Measurements from ENCODE around the gene ACTL9.

Gene ACTL9

DNA sequence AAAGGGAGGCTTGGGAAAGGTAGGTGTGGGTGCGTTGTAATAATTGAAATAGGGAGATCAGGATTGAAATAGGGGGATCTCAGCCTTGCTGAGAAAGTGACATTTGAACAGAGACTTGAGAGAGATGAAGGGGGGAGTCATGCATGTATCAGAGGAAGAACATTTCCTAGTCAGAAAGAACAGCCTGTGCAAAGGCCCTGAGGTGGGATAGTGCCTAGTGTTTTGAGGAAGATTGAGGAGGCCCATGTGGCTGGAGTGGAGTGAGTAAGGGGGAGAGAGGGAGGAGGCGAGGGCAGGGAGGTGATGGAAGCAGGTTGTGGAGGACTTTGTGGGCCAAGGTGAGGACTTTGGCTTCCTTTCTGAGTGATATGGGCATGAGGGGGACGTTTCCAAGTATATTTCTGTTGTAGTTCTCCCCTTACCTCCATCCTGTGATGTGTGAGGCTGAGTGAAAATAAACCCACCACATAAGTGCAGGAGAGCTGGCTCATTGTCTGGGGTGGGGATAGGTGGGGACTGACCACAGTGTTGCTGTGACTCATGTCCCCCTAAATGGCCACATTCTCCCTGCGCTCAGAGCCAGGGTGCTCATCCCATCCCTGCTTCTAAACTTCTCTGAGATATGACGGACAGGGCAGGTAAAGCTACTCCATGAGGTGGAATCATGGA is 17.8 kb downstream of the ACTL9 start:
- Histone ChIP-seq H2AFZ (ENCODE audit: low read depth, low read length) (no peak overlapping the region), H3K4me3 (ENCODE audit: low read length) (no peak overlapping the region), H3K9me3 (ENCODE audit: low read length) (no peaks in the 10 kb centered on the region), H3K4me1 (ENCODE audit: insufficient read depth, low read length) (no peaks in the 10 kb centered on the region), H3K27me3 (ENCODE audit: insufficient read depth, low read length) (no peaks in the 10 kb centered on the region), H3K36me3 (ENCODE audit: insufficient read depth, low read length) (no peaks in the 10 kb centered on the region)

- no peaks in the 10 kb centered on the region for H3K9me3 ChIP-seq (ENCODE audit: low read length)
- H3K36me3 ChIP-seq (ENCODE audit: insufficient read depth, low read length) = no peaks in the 10 kb centered on the region
- H3K4me3 ChIP-seq (ENCODE audit: low read length) = no peak overlapping the region
- H3K27me3 ChIP-seq (ENCODE audit: insufficient read depth, low read length) = no peaks in the 10 kb centered on the region
- no peaks in the 10 kb centered on the region for H3K4me1 ChIP-seq (ENCODE audit: insufficient read depth, low read length)
- no peak overlapping the region for H2AFZ ChIP-seq (ENCODE audit: low read depth, low read length)
Measured at GRCh38 chr19:8678244-8678807, 20.3 kb downstream of the ACTL9 start.

GRCh38 chr19:8675066-8675465 is 23.5 kb downstream of the ACTL9 start:
- H3K4me3 ChIP-seq (ENCODE audit: low read length) = no peak overlapping the region
- no peaks in the 10 kb centered on the region for H3K9me3 ChIP-seq (ENCODE audit: low read length)
- H2AFZ ChIP-seq (ENCODE audit: low read depth, low read length) = no peak overlapping the region
- no peaks in the 10 kb centered on the region for H3K4me1 ChIP-seq (ENCODE audit: insufficient read depth, low read length)
- no peaks in the 10 kb centered on the region for H3K27me3 ChIP-seq (ENCODE audit: insufficient read depth, low read length)
- H3K36me3 ChIP-seq (ENCODE audit: insufficient read depth, low read length) = no peaks in the 10 kb centered on the region

DNA sequence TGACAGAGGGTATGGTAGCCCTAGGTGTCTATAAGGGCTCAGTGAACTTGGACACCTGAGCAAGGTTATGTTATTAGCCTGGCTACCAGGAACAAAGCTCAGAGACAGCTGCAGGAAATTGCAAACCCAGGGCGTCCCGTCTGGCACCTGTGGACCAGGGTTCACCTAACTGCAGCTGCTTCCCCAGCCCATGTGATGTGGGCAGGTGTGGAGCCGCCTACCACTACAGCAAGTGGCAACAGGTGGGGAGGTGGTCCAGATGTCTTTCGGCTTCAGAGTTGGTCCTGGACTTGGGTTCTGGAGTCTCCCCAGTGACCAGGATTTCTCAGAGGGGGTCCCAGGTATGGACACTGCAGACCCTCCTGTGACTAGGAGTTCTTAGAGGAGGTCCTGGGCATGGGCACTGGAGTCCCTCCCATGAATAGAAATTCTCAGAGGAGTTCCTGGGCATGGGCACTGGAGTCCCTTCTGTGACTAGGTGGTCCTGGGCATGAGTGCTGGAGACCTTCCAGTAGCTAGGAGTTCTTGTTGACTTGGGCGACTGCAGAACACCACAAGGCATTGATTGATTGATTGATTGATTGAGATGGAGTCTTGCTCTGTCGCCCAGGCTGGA is 25.2 kb downstream of the ACTL9 start:
- Histone ChIP-seq H3K9me3 (ENCODE audit: low read length) (no peaks in the 10 kb centered on the region), H2AFZ (ENCODE audit: low read depth, low read length) (no peak overlapping the region), H3K4me1 (ENCODE audit: insufficient read depth, low read length) (no peaks in the 10 kb centered on the region)

GRCh38 chr19:8666814-8667405 is 31.7 kb downstream of the ACTL9 start:
- Histone ChIP-seq H3K9me3 (ENCODE audit: low read length) (no peaks in the 10 kb centered on the region), H2AFZ (ENCODE audit: low read depth, low read length) (no peak overlapping the region), H3K4me1 (ENCODE audit: insufficient read depth, low read length) (no peaks in the 10 kb centered on the region), H3K27me3 (ENCODE audit: insufficient read depth, low read length) (peaks cover 2% of the 10 kb centered on the region), H3K36me3 (ENCODE audit: insufficient read depth, low read length) (no peaks in the 10 kb centered on the region), H3K4me3 (ENCODE audit: low read length) (no peak overlapping the region)

More for the DNA sequence above, 25.2 kb downstream of the ACTL9 start:
- H3K27me3 ChIP-seq (ENCODE audit: insufficient read depth, low read length) = no peaks in the 10 kb centered on the region
- H3K36me3 ChIP-seq (ENCODE audit: insufficient read depth, low read length) = no peaks in the 10 kb centered on the region
- H3K4me3 ChIP-seq (ENCODE audit: low read length) = no peak overlapping the region

GRCh38 chr19:8665468-8666213 is 33.0 kb downstream of the ACTL9 start:
- Histone ChIP-seq H3K4me3 (ENCODE audit: low read length) (no peak overlapping the region), H2AFZ (ENCODE audit: low read depth, low read length) (no peak overlapping the region), H3K36me3 (ENCODE audit: insufficient read depth, low read length) (no peaks in the 10 kb centered on the region), H3K9me3 (ENCODE audit: low read length) (no peaks in the 10 kb centered on the region), H3K4me1 (ENCODE audit: insufficient read depth, low read length) (no peaks in the 10 kb centered on the region), H3K27me3 (ENCODE audit: insufficient read depth, low read length) (peaks cover 2% of the 10 kb centered on the region)

DNA sequence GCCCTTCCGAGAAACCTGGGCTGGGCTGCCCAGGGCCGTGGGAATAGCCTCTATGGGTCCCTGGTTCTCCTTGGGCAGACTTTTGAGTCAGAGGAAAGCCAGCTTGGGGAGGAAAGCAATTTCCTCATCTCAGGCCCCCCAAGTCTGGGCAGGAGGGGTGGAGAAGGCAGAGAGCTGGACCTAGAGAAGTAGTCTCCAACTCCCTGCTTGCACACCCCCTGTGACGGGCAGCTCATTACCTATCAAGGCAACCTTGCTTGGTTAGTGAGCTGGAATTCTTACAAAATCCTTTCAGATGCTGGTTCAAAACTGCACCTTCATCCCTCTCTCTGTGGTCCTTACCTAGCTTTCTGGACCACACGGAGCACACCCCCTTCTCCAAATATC is 33.9 kb downstream of the ACTL9 start:
- H3K36me3 ChIP-seq (ENCODE audit: insufficient read depth, low read length) = no peaks in the 10 kb centered on the region
- H3K9me3 ChIP-seq (ENCODE audit: low read length) = no peaks in the 10 kb centered on the region
- no peak overlapping the region for H3K4me3 ChIP-seq (ENCODE audit: low read length)
- peaks cover 9% of the 10 kb centered on the region for H3K27me3 ChIP-seq (ENCODE audit: insufficient read depth, low read length)
- no peaks in the 10 kb centered on the region for H3K4me1 ChIP-seq (ENCODE audit: insufficient read depth, low read length)
- H2AFZ ChIP-seq (ENCODE audit: low read depth, low read length) = no peak overlapping the region

GRCh38 chr19:8663920-8664670 is 34.5 kb downstream of the ACTL9 start:
- Histone ChIP-seq H3K36me3 (ENCODE audit: insufficient read depth, low read length) (no peaks in the 10 kb centered on the region), H3K9me3 (ENCODE audit: low read length) (no peaks in the 10 kb centered on the region), H3K27me3 (ENCODE audit: insufficient read depth, low read length) (peaks cover 13% of the 10 kb centered on the region), H3K4me1 (ENCODE audit: insufficient read depth, low read length) (no peaks in the 10 kb centered on the region), H3K4me3 (ENCODE audit: low read length) (no peak overlapping the region), H2AFZ (ENCODE audit: low read depth, low read length) (no peak overlapping the region)

DNA sequence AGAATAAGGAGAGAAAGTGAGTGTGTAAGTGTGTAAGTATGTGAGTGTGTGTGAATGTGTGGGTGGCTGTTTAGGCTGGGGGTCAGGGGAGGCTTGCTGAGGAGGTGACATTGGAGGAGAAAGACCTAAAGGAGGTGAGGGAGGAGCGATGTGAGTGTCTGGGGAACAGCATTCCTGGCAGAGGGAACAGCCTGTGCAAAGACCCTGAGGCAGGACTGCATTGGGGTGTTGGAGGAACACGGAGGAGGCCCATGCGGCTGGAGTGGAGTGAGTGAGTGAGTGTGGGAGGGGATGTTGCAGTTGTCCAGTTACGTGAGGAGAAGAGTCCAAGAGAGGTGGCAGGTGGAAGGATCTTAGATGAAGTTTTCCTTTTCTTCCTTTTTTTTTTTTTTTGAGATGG is 36.3 kb downstream of the ACTL9 start:
- Histone ChIP-seq H3K4me1 (ENCODE audit: insufficient read depth, low read length) (no peaks in the 10 kb centered on the region), H3K9me3 (ENCODE audit: low read length) (no peaks in the 10 kb centered on the region), H3K4me3 (ENCODE audit: low read length) (no peak overlapping the region), H2AFZ (ENCODE audit: low read depth, low read length) (no peak overlapping the region), H3K36me3 (ENCODE audit: insufficient read depth, low read length) (no peaks in the 10 kb centered on the region), H3K27me3 (ENCODE audit: insufficient read depth, low read length) (peaks cover 13% of the 10 kb centered on the region)

DNA sequence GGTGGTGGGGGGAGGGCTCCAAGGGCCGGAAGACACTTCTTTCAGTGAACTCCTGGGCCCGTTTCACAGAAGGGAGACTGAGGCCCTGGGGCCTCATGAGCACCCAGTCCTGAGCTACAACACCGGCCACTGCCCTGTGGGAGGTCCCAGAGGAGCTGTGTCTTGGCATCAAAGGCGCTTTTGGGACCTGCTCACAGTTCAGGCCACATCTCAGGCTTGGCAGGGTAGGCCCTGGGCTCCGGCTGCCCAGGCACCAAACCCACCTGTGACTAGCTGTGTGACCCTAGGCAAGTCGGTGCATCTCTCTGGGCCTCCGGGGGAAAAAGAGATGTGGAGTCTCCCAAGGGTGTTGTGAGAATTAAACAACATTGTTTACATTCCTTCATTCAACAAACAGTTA is 38.7 kb downstream of the ACTL9 start:
- Histone ChIP-seq H3K9me3 (ENCODE audit: low read length) (no peaks in the 10 kb centered on the region), H3K4me3 (ENCODE audit: low read length) (no peak overlapping the region), H3K4me1 (ENCODE audit: insufficient read depth, low read length) (no peaks in the 10 kb centered on the region), H3K27me3 (ENCODE audit: insufficient read depth, low read length) (peaks cover 13% of the 10 kb centered on the region), H2AFZ (ENCODE audit: low read depth, low read length) (no peak overlapping the region), H3K36me3 (ENCODE audit: insufficient read depth, low read length) (no peaks in the 10 kb centered on the region)

DNA sequence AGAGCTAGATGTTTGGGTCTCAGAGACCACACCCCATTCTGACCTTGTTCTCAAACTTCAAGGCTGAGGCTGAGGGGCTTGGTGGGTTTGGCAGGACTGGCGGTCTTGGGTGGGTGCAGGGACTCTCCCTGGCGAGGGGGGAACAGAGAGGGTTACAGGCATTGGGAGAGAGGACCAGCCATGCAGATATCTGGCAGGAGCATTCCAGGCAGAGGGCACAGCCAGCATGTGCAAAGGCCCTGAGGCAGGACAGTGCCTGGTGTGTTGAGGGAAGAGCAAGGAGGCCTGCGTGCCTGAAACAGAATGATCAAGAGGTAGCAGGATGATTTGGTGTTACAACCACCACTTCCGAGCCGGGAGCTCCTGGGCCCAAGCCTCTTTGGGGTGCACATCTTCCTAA is 40.7 kb downstream of the ACTL9 start:
- no peaks in the 10 kb centered on the region for H3K36me3 ChIP-seq (ENCODE audit: insufficient read depth, low read length)
- H2AFZ ChIP-seq (ENCODE audit: low read depth, low read length) = no peak overlapping the region
- H3K27me3 ChIP-seq (ENCODE audit: insufficient read depth, low read length) = peaks cover 13% of the 10 kb centered on the region
- H3K4me1 ChIP-seq (ENCODE audit: insufficient read depth, low read length) = no peaks in the 10 kb centered on the region
- no peaks in the 10 kb centered on the region for H3K9me3 ChIP-seq (ENCODE audit: low read length)
- no peak overlapping the region for H3K4me3 ChIP-seq (ENCODE audit: low read length)

- no peaks in the 10 kb centered on the region for H3K4me1 ChIP-seq (ENCODE audit: insufficient read depth, low read length)
- H3K4me3 ChIP-seq (ENCODE audit: low read length) = no peak overlapping the region
- H3K9me3 ChIP-seq (ENCODE audit: low read length) = no peaks in the 10 kb centered on the region
- no peaks in the 10 kb centered on the region for H3K36me3 ChIP-seq (ENCODE audit: insufficient read depth, low read length)
- no peak overlapping the region for H2AFZ ChIP-seq (ENCODE audit: low read depth, low read length)
- peaks cover 11% of the 10 kb centered on the region for H3K27me3 ChIP-seq (ENCODE audit: insufficient read depth, low read length)
Measured at GRCh38 chr19:8655340-8655709, 43.3 kb downstream of the ACTL9 start.

Measured in neuron (in vitro differentiated cells).